HCT116 (cell line): ENCODE measurements around the gene SAMD4A. TPM values are rescaled to one million over a fixed set of nuclear protein-coding genes. Genes with fewer than 3 reads are reported as not detected.

Experiments
- ATAC-seq: fragments of 200-7000 bp; cut with Tn5 transposase; 2 replicates; pipeline ENCODE4 v1.9.1; 2020; ENCODE audit warnings: mild to moderate bottlenecking, moderate library complexity
- BruUV-seq: library from RNA; stranded (reverse); fragments of 400-500 nt; replicated peaks from 2 replicates; lab custom pipeline; 2021; lab: Mats Ljungman, UMichigan
- CTCF ChIA-PET: fragments of 300-600 bp; sonication (Branson Sonifier 250); formaldehyde crosslinking; loops from one replicate; lab custom pipeline; 2021; ENCODE audit warnings: antibody characterized with exemption; lab: Charles Lee
- POLR2A ChIA-PET: fragments of 300-600, 350-600 bp; sonication (Branson Sonifier 250); formaldehyde crosslinking; loops from one replicate; lab custom pipeline; 2021; ENCODE audit warnings: antibody characterized with exemption; lab: Charles Lee
- RAD21 ChIA-PET, 2 experiments: fragments of 300-600 bp; sonication (Branson Sonifier 250); formaldehyde crosslinking; loops; one replicate each; lab custom pipeline; 2023; ENCODE audit warnings: low total read pairs in 2 of 2; ENCODE audit not compliant: uncharacterized antibody in 2 of 2, unreplicated experiment in 2 of 2, low non-redundant PET in 1 of 2; lab: Charles Lee
- DNase-seq: peaks from one replicate; pipeline ENCODE4 v3.0.0-alpha.2; 2010; ENCODE audit warnings: low read depth, low spot score
- H2AFZ ChIP-seq: fragments of 200-600 bp; shearing (Covaris generic), sonication (generic); 2 replicates; pipeline ENCODE4 v1.6.1; 2017; ENCODE audit warnings: low read depth, mixed run types, mixed read lengths, antibody characterized with exemption, low read length; ENCODE audit not compliant: poor library complexity, severe bottlenecking
- H3K27ac ChIP-seq: 2 replicates; pipeline ENCODE4 v1.5.1; 2012; ENCODE audit warnings: low read depth, low read length
- H3K27me3 ChIP-seq: fragments of 200-600 bp; sonication (generic); 2 replicates; pipeline ENCODE4 v1.6.1; 2016; ENCODE audit warnings: mixed run types, low read length, mixed read lengths; ENCODE audit not compliant: insufficient read depth
- H3K36me3 ChIP-seq, 2 experiments: fragments of 200-500 bp in 1 of 2; fragments of 200-600 bp in 1 of 2; sonication (Bioruptor generic) in 1 of 2; sonication (generic) in 1 of 2; 2 replicates each; pipeline versions ENCODE4 v1.5.1 to v1.6.1; 2014 to 2016; ENCODE audit warnings: low read length in 2 of 2, inconsistent platforms in 1 of 2, mixed read lengths in 1 of 2, mixed run types in 1 of 2; ENCODE audit not compliant: insufficient read depth in 2 of 2, control insufficient read depth in 1 of 2
- H3K4me1 ChIP-seq, 2 experiments: fragments of 200-600 bp in 1 of 2; sonication (generic) in 1 of 2; 2 replicates each; pipeline versions ENCODE4 v1.5.1 to v1.6.1; 2012 to 2017; ENCODE audit warnings: low read length in 2 of 2, inconsistent platforms in 1 of 2, mild to moderate bottlenecking in 1 of 2, mixed read lengths in 1 of 2, mixed run types in 1 of 2, moderate library complexity in 1 of 2; ENCODE audit not compliant: insufficient read depth in 2 of 2, control insufficient read depth in 1 of 2
- H3K4me2 ChIP-seq: fragments of 200-600 bp; sonication (generic); 2 replicates; pipeline ENCODE4 v1.6.1; 2017; ENCODE audit warnings: mixed run types, low read length, mixed read lengths
- H3K4me3 ChIP-seq, 2 experiments: fragments of 200-600 bp in 1 of 2; sonication (generic) in 1 of 2; replicated peaks in 1 of 2; 2 replicates each; pipeline ENCODE4 v1.5.1; 2011 to 2016; ENCODE audit warnings: low read length in 2 of 2, control low read depth in 1 of 2, low read depth in 1 of 2, mild to moderate bottlenecking in 1 of 2, mixed read lengths in 1 of 2, mixed run types in 1 of 2
- H3K79me2 ChIP-seq: fragments of 200-600 bp; sonication (generic); 2 replicates; pipeline ENCODE4 v1.6.1; 2017; ENCODE audit warnings: mild to moderate bottlenecking, mixed run types, low read length, moderate library complexity, mixed read lengths; ENCODE audit not compliant: insufficient read depth
- H3K9ac ChIP-seq: fragments of 200-600 bp; sonication (generic); 2 replicates; pipeline ENCODE4 v1.6.1; 2016; ENCODE audit warnings: low read length, mixed read lengths
- H3K9me2 ChIP-seq: fragments of 200-600 bp; sonication (generic), shearing (Covaris generic); 2 replicates; pipeline ENCODE4 v1.6.1; 2017; ENCODE audit warnings: mixed run types, mild to moderate bottlenecking, moderate library complexity; ENCODE audit not compliant: insufficient read depth
- H3K9me3 ChIP-seq, 2 experiments: fragments of 200-500 bp in 1 of 2; fragments of 200-600 bp in 1 of 2; sonication (Bioruptor generic) in 1 of 2; sonication (generic) in 1 of 2; 2 replicates each; pipeline ENCODE4 v1.6.1; 2014 to 2017; ENCODE audit warnings: low read length in 2 of 2, mixed read lengths in 2 of 2, inconsistent platforms in 1 of 2, low read depth in 1 of 2, mild to moderate bottlenecking in 1 of 2, mixed run types in 1 of 2, moderate library complexity in 1 of 2; ENCODE audit not compliant: control insufficient read depth in 1 of 2, insufficient read depth in 1 of 2
- H4K20me1 ChIP-seq: fragments of 200-600 bp; sonication (generic), shearing (Covaris generic); 2 replicates; pipeline ENCODE4 v1.6.1; 2017; ENCODE audit warnings: mixed run types, mild to moderate bottlenecking, moderate library complexity; ENCODE audit not compliant: insufficient read depth
- ATF3 ChIP-seq: IDR thresholded peaks from 2 replicates; pipeline ENCODE4 v1.6.1; 2012
- CBX3 ChIP-seq: IDR thresholded peaks from 2 replicates; pipeline ENCODE4 v1.6.1; 2012; ENCODE audit warnings: low read depth
- CEBPB ChIP-seq: IDR thresholded peaks from 2 replicates; pipeline ENCODE4 v1.6.1; 2012; ENCODE audit warnings: low read depth
- CTCF ChIP-seq, 3 experiments: fragments of 200-600 bp in 1 of 3; sonication (generic) in 1 of 3; IDR thresholded peaks in 2 of 3; conservative IDR thresholded peaks in 1 of 3; 2 replicates each; pipeline ENCODE4 v1.5.1; 2012 to 2017; ENCODE audit warnings: low read depth in 2 of 3, low read length in 2 of 3, antibody characterized with exemption in 1 of 3, borderline replicate concordance in 1 of 3, control low read depth in 1 of 3, mild to moderate bottlenecking in 1 of 3, mixed read lengths in 1 of 3, mixed run types in 1 of 3, moderate library complexity in 1 of 3; ENCODE audit not compliant: insufficient read depth in 1 of 3
- EGR1 ChIP-seq: IDR thresholded peaks from 2 replicates; pipeline ENCODE4 v1.6.1; 2012; ENCODE audit warnings: low read depth
- ELF1 ChIP-seq: IDR thresholded peaks from 2 replicates; pipeline ENCODE4 v1.6.1; 2012; ENCODE audit warnings: low read depth, borderline replicate concordance
- EZH2 ChIP-seq: fragments of 200-600 bp; sonication (generic); IDR thresholded peaks from 2 replicates; pipeline ENCODE4 v1.6.1; 2017; ENCODE audit warnings: antibody characterized with exemption, mixed run types
- MAX ChIP-seq: IDR thresholded peaks from 2 replicates; pipeline ENCODE4 v1.6.1; 2012
- POLR2A ChIP-seq: IDR thresholded peaks from 2 replicates; pipeline ENCODE4 v1.7.0; 2011; ENCODE audit warnings: borderline replicate concordance; ENCODE audit not compliant: insufficient read depth, insufficient read length; ENCODE audit errors: extremely low read depth
- POLR2AphosphoS5 ChIP-seq: IDR thresholded peaks from 2 replicates; pipeline ENCODE4 v1.6.1; 2011; ENCODE audit warnings: mild to moderate bottlenecking, low read depth, low read length, moderate library complexity
- SIN3A ChIP-seq: IDR thresholded peaks from 2 replicates; pipeline ENCODE4 v1.6.1; 2012; ENCODE audit warnings: low read depth
- SP1 ChIP-seq: IDR thresholded peaks from 2 replicates; pipeline ENCODE4 v1.6.1; 2012; ENCODE audit warnings: low read depth
- SRF ChIP-seq: IDR thresholded peaks from 2 replicates; pipeline ENCODE4 v1.6.1; 2012; ENCODE audit warnings: low read depth
- TCF7L2 ChIP-seq: IDR thresholded peaks from 2 replicates; pipeline ENCODE4 v1.7.0; 2011; ENCODE audit warnings: borderline replicate concordance, inconsistent platforms; ENCODE audit not compliant: insufficient read depth, insufficient read length; ENCODE audit errors: extremely low read depth
- YY1 ChIP-seq: IDR thresholded peaks from 2 replicates; pipeline ENCODE4 v1.6.1; 2011; ENCODE audit warnings: low read length, low read depth, moderate library complexity, mild to moderate bottlenecking; ENCODE audit not compliant: insufficient replicate concordance; ENCODE audit errors: extremely low read depth
- ZNF274 ChIP-seq: fragments of 200-500 bp; sonication (Bioruptor generic); IDR thresholded peaks from 2 replicates; pipeline ENCODE4 v1.6.1; 2014; ENCODE audit warnings: mild to moderate bottlenecking, low read depth, low read length, inconsistent platforms
- intact Hi-C: fragments of 100-400 bp; cut with micrococcal nuclease; formaldehyde crosslinking; loops from 2 replicates; pipeline ENCODE4 v1.10.0; 2022
- total RNA-seq: library from RNA; stranded (reverse); gene quantifications from one replicate; pipeline ENCODE4 v1.2.1, GENCODE V29; 2021; ENCODE audit not compliant: unreplicated experiment

Gene SAMD4A
- total RNA-seq, 1 experiment from 2014 or later, result 9.0 TPM

- no peaks in the 10 kb centered on the region for H3K79me2 ChIP-seq
Observed at GRCh38 chr14:54627540-54628363, 60.8 kb downstream of the SAMD4A start.

GRCh38 chr14:54629183-54629582, 62.3 kb downstream of the SAMD4A start:
- ChIA-PET RAD21 (no interaction called here), POLR2A (no interaction called here), CTCF (no interaction called here)
- H3K4me2 ChIP-seq, result no peak overlapping the region
- H3K9me2 ChIP-seq, result no peaks in the 10 kb centered on the region
- H3K27me3 ChIP-seq, result no peaks in the 10 kb centered on the region
- H3K4me3 ChIP-seq, result no peak overlapping the region
- H3K36me3 ChIP-seq, result no peaks in the 10 kb centered on the region
- no peak overlapping the region for H3K27ac ChIP-seq
- H3K79me2 ChIP-seq, result no peaks in the 10 kb centered on the region
- intact Hi-C loops, result no loop called here
- no peaks in the 10 kb centered on the region for H3K4me1 ChIP-seq
- H3K9me3 ChIP-seq, result no peaks in the 10 kb centered on the region
- no peak overlapping the region for H3K9ac ChIP-seq
- ATAC-seq (no peak), DNase-seq (no peak)
- no peak overlapping the region for H2AFZ ChIP-seq
- BruUV-seq, result no TSS peak
- no peaks in the 10 kb centered on the region for H4K20me1 ChIP-seq
- no peak for TF ChIP-seq CTCF (IDR thresholded peaks at IDR 0.05 in 2 of 3, conservative IDR thresholded peaks at IDR 0.05 in 1 of 3; ENCODE audit: borderline replicate concordance in 1 of 3, insufficient read depth in 1 of 3, low read depth in 2 of 3, low read length in 2 of 3)
- no peak for TF ChIP-seq TCF7L2
- TF ChIP-seq EZH2, result no peak
- TF ChIP-seq SP1, result no peak
- no peak for TF ChIP-seq CBX3
- TF ChIP-seq SIN3A, result no peak
- TF ChIP-seq CEBPB, result no peak
- TF ChIP-seq MAX, result no peak
- no peak for TF ChIP-seq POLR2AphosphoS5
- TF ChIP-seq SRF, result no peak
- no peak for TF ChIP-seq EGR1
- no peak for TF ChIP-seq ELF1
- TF ChIP-seq YY1, result no peak
- no peak for TF ChIP-seq POLR2A

More at GRCh38 chr14:54627540-54628363, 60.8 kb downstream of the SAMD4A start:
- no peak for TF ChIP-seq EGR1
- no peak for TF ChIP-seq EZH2
- TF ChIP-seq SIN3A, result no peak
- no peak for TF ChIP-seq SRF
- TF ChIP-seq ATF3, result no peak
- no peak for TF ChIP-seq CEBPB
- TF ChIP-seq ZNF274, result no peak
- no peak for TF ChIP-seq POLR2AphosphoS5
- TF ChIP-seq YY1, result no peak
- no peak for TF ChIP-seq MAX
- Histone ChIP-seq H3K9me2 (no peaks in the 10 kb centered on the region), H3K36me3 (no peaks in the 10 kb centered on the region), H3K4me1 (no peaks in the 10 kb centered on the region), H3K4me3 (no peak overlapping the region), H4K20me1 (no peaks in the 10 kb centered on the region), H3K9me3 (no peaks in the 10 kb centered on the region), H3K9ac (no peak overlapping the region), H2AFZ (no peak overlapping the region), H3K27ac (no peak overlapping the region), H3K27me3 (no peaks in the 10 kb centered on the region), H3K4me2 (no peak overlapping the region)
- ATAC-seq, result no peak
- intact Hi-C loops, result no loop called here
- ChIA-PET CTCF (no interaction called here), RAD21 (no interaction called here), POLR2A (no interaction called here)
- BruUV-seq, result no TSS peak
- no peak for DNase-seq
